C4-2B (cell line): Measurements from ENCODE around the gene QSOX1.

Source experiments
- ZFX ChIP-seq: fragments of 450-650 bp; IDR thresholded peaks from 2 replicates; pipeline ENCODE4 v1.6.1; 2017
- TF ChIP-seq, protein P1 (sequence below): fragments of 450-650 bp; conservative IDR thresholded peaks from 2 replicates; pipeline ENCODE4 v1.5.1; 2017; ENCODE audit warnings: mild to moderate bottlenecking

GRCh38 chr1:180160357-180160756, 5.7 kb downstream of the QSOX1 start:
- TF ChIP-seq, protein P1, sequence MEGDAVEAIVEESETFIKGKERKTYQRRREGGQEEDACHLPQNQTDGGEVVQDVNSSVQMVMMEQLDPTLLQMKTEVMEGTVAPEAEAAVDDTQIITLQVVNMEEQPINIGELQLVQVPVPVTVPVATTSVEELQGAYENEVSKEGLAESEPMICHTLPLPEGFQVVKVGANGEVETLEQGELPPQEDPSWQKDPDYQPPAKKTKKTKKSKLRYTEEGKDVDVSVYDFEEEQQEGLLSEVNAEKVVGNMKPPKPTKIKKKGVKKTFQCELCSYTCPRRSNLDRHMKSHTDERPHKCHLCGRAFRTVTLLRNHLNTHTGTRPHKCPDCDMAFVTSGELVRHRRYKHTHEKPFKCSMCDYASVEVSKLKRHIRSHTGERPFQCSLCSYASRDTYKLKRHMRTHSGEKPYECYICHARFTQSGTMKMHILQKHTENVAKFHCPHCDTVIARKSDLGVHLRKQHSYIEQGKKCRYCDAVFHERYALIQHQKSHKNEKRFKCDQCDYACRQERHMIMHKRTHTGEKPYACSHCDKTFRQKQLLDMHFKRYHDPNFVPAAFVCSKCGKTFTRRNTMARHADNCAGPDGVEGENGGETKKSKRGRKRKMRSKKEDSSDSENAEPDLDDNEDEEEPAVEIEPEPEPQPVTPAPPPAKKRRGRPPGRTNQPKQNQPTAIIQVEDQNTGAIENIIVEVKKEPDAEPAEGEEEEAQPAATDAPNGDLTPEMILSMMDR, result no peak
- TF ChIP-seq ZFX, result no peak
